NCI-H2196 (cell line): ENCODE measurements around the gene CCNI2.

Source experiments
- DNase-seq: peaks from one replicate; lab custom pipeline; 2025; ENCODE audit not compliant: unreplicated experiment; lab: John Stamatoyannopoulos, UW

CCNI2 gene

GRCh38 chr5:132764671-132765238, 17.5 kb downstream of the CCNI2 start:
- DNase-seq, result no peak

- no peak for DNase-seq
These were observed 18.2 kb downstream of the CCNI2 start for GRCh38 chr5:132765311-132766019.

- DNase-seq, result no peak
These were observed 19.0 kb downstream of the CCNI2 start for GRCh38 chr5:132766020-132766805.

DNA sequence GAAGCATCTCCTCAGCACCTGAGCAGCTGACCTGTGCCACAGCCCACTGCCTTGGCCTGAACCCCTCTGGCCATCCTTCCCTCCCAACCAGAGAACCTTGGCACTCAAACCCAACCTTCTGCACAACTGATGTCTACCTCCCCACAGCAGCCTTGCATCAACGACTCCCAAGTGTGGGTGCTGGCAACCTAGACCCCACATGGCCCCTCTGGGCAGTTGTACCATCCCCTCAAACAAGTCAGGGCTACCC, 19.5 kb downstream of the CCNI2 start:
- DNase-seq, result no peak

GRCh38 chr5:132767150-132767549, 19.9 kb downstream of the CCNI2 start:
- DNase-seq, result no peak

DNA sequence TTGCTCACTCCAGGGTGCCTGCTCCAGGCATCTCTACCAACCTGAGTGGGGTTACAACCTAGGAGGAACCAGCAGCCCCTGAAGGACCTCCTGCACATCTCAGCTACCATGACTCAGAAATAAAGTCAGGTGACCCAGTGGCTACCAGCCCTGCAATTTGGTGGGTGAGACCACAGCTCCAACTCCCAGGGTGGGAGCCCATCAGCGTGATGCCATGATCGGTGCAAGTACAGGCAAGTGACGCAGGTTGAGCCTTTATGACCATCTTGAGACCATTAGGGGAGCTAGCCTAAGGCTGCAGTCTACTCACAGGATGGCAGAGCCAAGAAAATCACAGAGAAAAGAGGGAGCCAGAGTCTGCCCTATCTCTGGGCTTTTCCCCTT, 21.3 kb downstream of the CCNI2 start:
- no peak for DNase-seq

GRCh38 chr5:132770476-132771159, 23.4 kb downstream of the CCNI2 start:
- no peak for DNase-seq

- DNase-seq, result no peak
These were observed 24.3 kb downstream of the CCNI2 start for GRCh38 chr5:132771503-132771998.

- DNase-seq, result no peak
These were observed 25.3 kb downstream of the CCNI2 start for GRCh38 chr5:132772291-132773070.

DNA sequence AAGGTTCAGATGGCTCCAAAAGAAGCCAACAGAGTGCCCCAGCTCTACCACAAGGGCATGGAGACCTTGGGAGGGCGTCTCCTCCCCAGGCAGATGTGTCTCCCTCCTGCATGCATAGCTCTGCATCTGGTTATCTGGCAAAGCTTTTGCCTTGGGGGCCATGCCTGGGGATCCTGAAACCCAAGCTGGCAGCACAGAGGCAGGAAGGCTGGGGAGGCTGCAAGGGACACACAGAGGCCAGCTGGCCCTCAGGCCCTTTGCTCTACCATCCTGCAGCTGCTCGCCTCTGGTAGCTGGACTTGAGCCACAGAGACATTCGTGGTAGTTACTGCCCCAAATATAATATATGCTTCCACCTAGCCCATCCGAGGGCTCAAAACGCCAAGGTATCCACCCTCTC, 25.9 kb downstream of the CCNI2 start:
- DNase-seq, result no peak

- no peak for DNase-seq
These were observed 26.6 kb downstream of the CCNI2 start for GRCh38 chr5:132773601-132774355.

DNA sequence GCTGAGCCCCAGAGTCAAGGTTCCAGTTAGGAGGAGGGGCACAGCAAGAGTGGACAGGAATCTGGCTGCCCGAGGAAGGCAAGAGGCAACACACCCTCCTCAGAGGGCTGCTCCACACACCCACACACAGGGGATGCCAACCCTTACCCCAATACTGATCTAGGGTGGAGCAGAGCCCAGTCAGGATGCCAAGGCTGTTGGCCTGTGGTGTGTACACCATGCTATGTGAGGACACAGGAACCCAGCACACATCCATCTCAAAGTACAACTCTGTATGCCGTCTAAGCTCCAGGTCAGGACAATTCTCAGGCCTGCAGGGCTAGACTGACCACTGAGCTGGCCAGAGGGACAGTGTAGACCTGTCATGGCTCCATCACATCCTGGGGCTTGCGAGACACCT, 27.2 kb downstream of the CCNI2 start:
- no peak for DNase-seq

- no peak for DNase-seq
These were observed 27.7 kb downstream of the CCNI2 start for GRCh38 chr5:132774896-132775295.

DNA sequence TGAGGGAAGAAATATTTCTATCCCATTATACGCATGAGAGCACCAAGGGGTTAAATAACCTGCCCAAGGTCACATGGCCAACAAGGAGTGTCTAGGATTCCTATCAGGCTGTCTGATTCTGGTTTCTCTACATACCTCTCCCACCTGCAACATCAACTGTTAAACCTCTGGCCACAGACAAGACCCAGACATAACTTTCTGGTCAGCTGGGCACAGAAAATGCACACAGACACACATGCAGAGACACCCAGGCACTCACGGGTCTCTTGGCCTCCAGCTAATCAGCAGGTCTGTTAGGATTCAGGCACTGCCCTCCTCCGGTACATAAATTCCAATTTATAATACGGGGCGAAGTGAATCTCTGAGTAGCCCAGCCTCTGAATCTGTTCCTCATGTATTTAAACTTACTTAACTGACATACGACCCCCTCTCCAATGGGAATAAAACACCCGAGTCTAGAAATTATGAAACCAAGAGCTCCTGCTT, 28.3 kb downstream of the CCNI2 start:
- DNase-seq, result no peak

- DNase-seq, result no peak
These were observed 29.1 kb downstream of the CCNI2 start for GRCh38 chr5:132776131-132776937.

DNA sequence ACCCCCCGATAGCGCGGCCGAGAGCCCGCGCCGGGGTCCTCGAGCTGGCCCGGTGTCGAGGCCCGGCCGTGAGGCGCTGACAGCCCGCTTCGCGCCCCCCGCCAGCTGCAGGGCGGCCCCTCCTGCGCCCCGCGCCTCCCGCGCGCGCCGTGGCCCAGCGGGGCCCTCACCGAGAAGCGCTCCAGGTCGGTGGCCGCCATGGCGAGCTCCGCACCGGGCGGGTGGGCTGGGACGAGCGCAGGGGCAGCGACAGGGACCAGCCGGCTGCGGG, 29.6 kb downstream of the CCNI2 start:
- no peak for DNase-seq

DNA sequence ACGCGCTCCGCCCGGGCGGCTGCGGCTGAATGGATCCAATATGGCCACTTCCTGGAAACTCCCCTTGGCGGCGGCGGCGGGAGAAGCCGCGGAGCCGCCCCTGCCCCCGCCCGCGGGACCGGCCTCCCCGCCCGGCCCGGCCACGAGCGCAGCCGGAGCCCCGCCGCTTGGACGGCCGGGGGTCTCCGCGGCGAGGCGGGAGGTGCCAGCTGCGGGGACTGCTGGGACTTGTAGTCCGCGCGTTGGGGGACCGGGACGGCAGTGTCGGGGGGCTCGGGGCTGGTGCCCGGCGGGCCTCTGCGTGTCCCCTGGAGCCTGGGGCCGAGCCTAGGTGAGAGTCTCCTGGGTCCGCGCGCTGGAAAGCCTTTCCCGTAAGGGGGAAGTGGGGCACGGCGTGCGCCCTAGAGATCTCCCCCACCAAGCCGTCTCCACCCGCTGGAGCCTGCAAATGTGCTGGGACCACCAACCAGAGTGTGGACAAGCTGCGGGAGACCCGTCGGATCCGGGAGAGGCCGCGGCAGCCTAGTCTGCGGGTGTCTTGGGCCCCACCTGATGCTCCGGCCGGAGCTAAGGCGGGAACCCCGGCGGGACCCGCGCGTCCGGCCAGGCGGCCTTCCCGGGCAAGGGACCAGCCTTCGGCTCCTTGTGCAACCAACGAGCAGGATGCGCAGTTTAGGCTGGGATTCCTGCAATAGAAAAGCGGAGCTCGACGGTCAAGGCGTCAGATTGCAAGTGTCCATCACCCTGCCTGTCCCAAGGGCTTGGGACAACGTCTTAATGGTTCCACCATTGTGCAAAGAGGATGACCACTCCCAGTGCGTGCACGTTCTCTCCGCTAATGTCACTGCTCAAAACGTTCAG, 30.2 kb downstream of the CCNI2 start, which contains the start of gene SEPTIN8:
Gene SEPTIN8, minus strand, starts transcription at position 31 of the 861 bp plus-strand sequence. CDS start 102 bp downstream, outside the sequence.
- peak; percentile 31 for DNase-seq

GRCh38 chr5:132778129-132778528, 30.9 kb downstream of the CCNI2 start:
- DNase-seq, result no peak
